HuH-7.5 (cell line): ENCODE measurements around the gene PPY.
"Not testable (repeated sequence)": the region's sequence is repeated elsewhere in the genome, so short reads cannot be mapped to it uniquely, and the experiment has no call there.

Experiments used
- DNase-seq: peaks from one replicate; pipeline ENCODE4 v3.0.0; 2011; ENCODE audit warnings: low spot score

PPY gene

GRCh38 chr17:43931062-43931571 is 11.2 kb downstream of the PPY start:
- DNase-seq, result peak; percentile 85

GRCh38 chr17:43928609-43929008 is 13.7 kb downstream of the PPY start:
- DNase-seq, result no peak

- DNase-seq, result not testable (repeated sequence)
These were observed 14.3 kb downstream of the PPY start for GRCh38 chr17:43927929-43928328.

GRCh38 chr17:43927060-43927864 is 15.0 kb downstream of the PPY start:
- DNase-seq, result no peak

- DNase-seq, result no peak
These were observed 17.7 kb downstream of the PPY start for GRCh38 chr17:43924558-43924957.

- DNase-seq, result no peak
These were observed 21.7 kb downstream of the PPY start for GRCh38 chr17:43920500-43921095.

- DNase-seq, result no peak
These were observed 24.3 kb downstream of the PPY start for GRCh38 chr17:43918026-43918389.

- no peak for DNase-seq
These were observed 24.8 kb downstream of the PPY start for GRCh38 chr17:43917348-43918025.

- DNase-seq, result no peak
These were observed 25.3 kb downstream of the PPY start for GRCh38 chr17:43917016-43917347.

- DNase-seq, result no peak
These were observed 25.9 kb downstream of the PPY start for GRCh38 chr17:43916385-43916784.

- DNase-seq, result no peak
These were observed 26.7 kb downstream of the PPY start for GRCh38 chr17:43915559-43915958.

- no peak for DNase-seq
These were observed 27.8 kb downstream of the PPY start for GRCh38 chr17:43914451-43914850.

- DNase-seq, result no peak
These were observed 28.7 kb downstream of the PPY start for GRCh38 chr17:43913584-43913983.

- no peak for DNase-seq
These were observed 29.5 kb downstream of the PPY start for GRCh38 chr17:43912635-43913304.

- DNase-seq, result no peak
These were observed 30.4 kb downstream of the PPY start for GRCh38 chr17:43911904-43912303.

- no peak for DNase-seq
These were observed 32.6 kb downstream of the PPY start for GRCh38 chr17:43909537-43910231.

GRCh38 chr17:43907998-43908721 is 34.1 kb downstream of the PPY start:
- DNase-seq, result peak; percentile 75

GRCh38 chr17:43907425-43907981 is 34.8 kb downstream of the PPY start, which contains the start of gene MPP2:
TSS of gene MPP2 (minus strand) at chr17:43907536. CDS start at chr17:43904460, 3,076 bp downstream.
- peak; percentile 74 for DNase-seq

- no peak for DNase-seq
These were observed 35.3 kb downstream of the PPY start for GRCh38 chr17:43906951-43907424.

GRCh38 chr17:43905985-43906852 is 36.1 kb downstream of the PPY start:
- DNase-seq, result peak; percentile 65
